CD4-positive, CD25-positive, alpha-beta regulatory T cell (primary cell): ENCODE data around the gene TAX1BP3. TPM values are rescaled to one million over a fixed set of nuclear protein-coding genes. Genes with fewer than 3 reads are reported as not detected.

Experiments used
- ATAC-seq, 2 donors: fragments of 150-1000 bp; cut with Tn5 transposase; one replicate each; pipeline ENCODE4 v1.10.0; 2021; ENCODE audit warnings: low read depth in 2 of 2, moderate number of reproducible peaks in 2 of 2, moderate library complexity in 1 of 2
- DNase-seq, 3 donors: peaks; one replicate each; pipeline versions ENCODE4 v3.0.0 to v3.0.0-alpha.2; 2012 to 2022; ENCODE audit warnings: mixed read lengths in 1 of 3
- H3K27ac ChIP-seq: one replicate; pipeline ENCODE4 v1.7.0; 2013; ENCODE audit warnings: mild to moderate bottlenecking, low read length; ENCODE audit not compliant: insufficient read depth, poor library complexity, severe bottlenecking
- H3K27me3 ChIP-seq: one replicate; pipeline ENCODE4 v1.7.0; 2013; ENCODE audit warnings: low read length; ENCODE audit not compliant: control insufficient read depth, insufficient read depth
- H3K36me3 ChIP-seq: one replicate; pipeline ENCODE4 v1.7.0; 2013; ENCODE audit warnings: mild to moderate bottlenecking, low read length, moderate library complexity; ENCODE audit not compliant: control insufficient read depth, insufficient read depth
- H3K4me1 ChIP-seq: 2 replicates; pipeline ENCODE4 v1.7.0; 2013; ENCODE audit warnings: mild to moderate bottlenecking, low read length; ENCODE audit not compliant: insufficient read depth, control insufficient read depth, poor library complexity, severe bottlenecking
- H3K4me3 ChIP-seq: one replicate; pipeline ENCODE4 v1.7.0; 2013; ENCODE audit warnings: low read depth, mild to moderate bottlenecking, low read length, moderate library complexity
- H3K9me3 ChIP-seq, 2 experiments: 1 replicate in 1 of 2; 2 replicates in 1 of 2; pipeline ENCODE4 v1.7.0; 2013; ENCODE audit warnings: low read length in 2 of 2, mild to moderate bottlenecking in 1 of 2, moderate library complexity in 1 of 2; ENCODE audit not compliant: control insufficient read depth in 2 of 2
- H3K27ac Mint-ChIP-seq, 3 donors: one replicate each; pipeline ENCODE4 v1.8.0; 2020 to 2022; ENCODE audit warnings: mild to moderate bottlenecking in 3 of 3, mixed read lengths in 3 of 3, moderate library complexity in 2 of 3
- H3K27me3 Mint-ChIP-seq: one replicate; pipeline ENCODE4 v1.8.0; 2022; ENCODE audit warnings: mild to moderate bottlenecking, mixed read lengths
- H3K36me3 Mint-ChIP-seq: one replicate; pipeline ENCODE4 v1.8.0; 2020; ENCODE audit warnings: mixed read lengths
- H3K4me1 Mint-ChIP-seq, 4 donors: one replicate each; pipeline ENCODE4 v1.8.0; 2020 to 2022; ENCODE audit warnings: mixed read lengths in 4 of 4, mild to moderate bottlenecking in 1 of 4
- H3K4me3 Mint-ChIP-seq, 4 donors: one replicate each; pipeline ENCODE4 v1.8.0; 2020 to 2022; ENCODE audit warnings: mild to moderate bottlenecking in 4 of 4, mixed read lengths in 4 of 4, moderate library complexity in 3 of 4
- H3K9me3 Mint-ChIP-seq, 7 donors: one replicate each; pipeline ENCODE4 v1.8.0; 2020 to 2022; ENCODE audit warnings: mixed read lengths in 7 of 7, mild to moderate bottlenecking in 3 of 7, moderate library complexity in 2 of 7
- polyA plus RNA-seq, 4 donors: library from polyadenylated mRNA; unstranded; fragments of 300-500 nt; fragmentation: Illumina TruSeq; gene quantifications; one replicate each; pipeline ENCODE4 v1.2.3, GENCODE V29; 2021
- total RNA-seq: library from RNA; stranded (reverse); gene quantifications from one replicate; pipeline ENCODE4 v1.2.3, GENCODE V29; 2022

TAX1BP3 gene
- total and polyA plus RNA-seq, 5 donors from 2014 or later: 14.9 to 43.6 (median 34.4) TPM

DNA sequence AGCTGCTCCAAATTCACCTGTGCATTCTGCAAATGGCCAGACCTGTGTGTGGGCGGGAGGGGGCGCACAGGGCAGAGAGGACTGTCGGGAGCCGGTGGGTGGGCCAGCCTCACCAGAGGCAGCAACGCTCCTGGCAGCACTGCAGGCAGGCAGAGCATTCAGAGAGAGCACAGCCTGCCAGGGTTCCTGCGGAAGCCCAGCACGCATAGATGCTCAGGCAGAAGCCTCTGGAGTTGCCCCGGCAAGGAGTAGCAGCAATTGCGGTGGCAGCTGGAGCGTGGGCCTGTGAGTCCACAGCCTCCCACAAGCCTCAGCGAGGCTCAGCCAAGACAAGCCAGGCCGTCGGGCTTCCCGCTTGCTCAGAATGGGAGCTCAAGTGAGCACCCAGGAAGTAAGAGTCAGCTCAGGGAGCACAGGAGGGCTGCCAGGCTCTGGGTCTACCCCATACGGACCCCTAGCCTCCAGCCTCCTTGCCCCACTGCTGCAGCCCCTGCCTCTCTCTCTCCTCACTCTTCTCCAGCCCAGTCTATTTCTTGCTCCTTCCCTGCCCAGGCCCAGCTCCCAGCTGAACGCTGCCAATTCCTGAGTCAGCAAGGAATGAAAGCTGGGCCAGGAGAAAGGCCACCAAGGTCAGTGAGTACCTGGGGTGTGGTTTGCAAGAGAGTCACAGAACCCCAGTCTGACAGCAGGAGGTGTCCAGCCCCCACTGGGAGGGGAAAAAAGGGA lies 9.9 kb upstream of the TAX1BP3 start:
- no peak overlapping the region for H3K4me3 ChIP-seq
- Mint-ChIP-seq H3K4me3 (no peak overlapping the region), H3K27ac (peak overlapping the region in 1 of 3 donors; percentile 38), H3K9me3 (no peaks in the 10 kb centered on the region), H3K4me1 (peaks cover 0 to 21% (median 2%) of the 10 kb centered on the region in 4 donors), H3K27me3 (no peaks in the 10 kb centered on the region), H3K36me3 (no peaks in the 10 kb centered on the region)
- no peaks in the 10 kb centered on the region for H3K9me3 ChIP-seq
- H3K27me3 ChIP-seq: no peaks in the 10 kb centered on the region
- H3K27ac ChIP-seq: no peak overlapping the region
- H3K4me1 ChIP-seq: no peaks in the 10 kb centered on the region
- DNase-seq: no peak
- ATAC-seq: no peak
- H3K36me3 ChIP-seq: peaks cover 4% of the 10 kb centered on the region

DNA sequence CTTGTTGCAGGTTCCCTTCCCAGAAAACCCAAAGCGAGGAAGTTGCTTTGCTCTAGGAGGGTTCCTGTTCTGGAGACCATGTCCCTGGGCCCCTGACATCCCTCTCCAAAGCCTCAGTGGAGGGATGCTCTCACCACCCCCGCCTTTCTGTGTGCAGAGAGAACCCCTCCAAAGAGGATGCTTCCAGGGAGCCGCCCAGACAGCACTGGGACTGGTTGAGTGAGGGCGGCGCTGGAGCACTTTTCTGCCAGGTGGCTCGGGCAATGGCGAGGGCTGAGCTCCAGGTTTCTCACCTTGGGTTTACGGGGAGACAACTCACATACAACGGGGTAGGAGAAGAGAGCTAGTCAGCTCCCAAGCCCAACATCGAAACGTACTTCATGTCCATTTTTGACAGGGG lies 7.5 kb upstream of the TAX1BP3 start:
- no peak overlapping the region for H3K4me3 ChIP-seq
- Mint-ChIP-seq H3K27me3 (no peaks in the 10 kb centered on the region), H3K4me3 (no peak overlapping the region), H3K4me1 (peaks cover 0 to 21% (median 9%) of the 10 kb centered on the region in 4 donors), H3K36me3 (no peaks in the 10 kb centered on the region), H3K9me3 (no peaks in the 10 kb centered on the region), H3K27ac (no peak overlapping the region)
- H3K9me3 ChIP-seq: no peaks in the 10 kb centered on the region
- no peaks in the 10 kb centered on the region for H3K4me1 ChIP-seq
- no peaks in the 10 kb centered on the region for H3K27me3 ChIP-seq
- no peak overlapping the region for H3K27ac ChIP-seq
- H3K36me3 ChIP-seq: peaks cover 4% of the 10 kb centered on the region
- ATAC-seq: no peak
- DNase-seq: no peak

DNA sequence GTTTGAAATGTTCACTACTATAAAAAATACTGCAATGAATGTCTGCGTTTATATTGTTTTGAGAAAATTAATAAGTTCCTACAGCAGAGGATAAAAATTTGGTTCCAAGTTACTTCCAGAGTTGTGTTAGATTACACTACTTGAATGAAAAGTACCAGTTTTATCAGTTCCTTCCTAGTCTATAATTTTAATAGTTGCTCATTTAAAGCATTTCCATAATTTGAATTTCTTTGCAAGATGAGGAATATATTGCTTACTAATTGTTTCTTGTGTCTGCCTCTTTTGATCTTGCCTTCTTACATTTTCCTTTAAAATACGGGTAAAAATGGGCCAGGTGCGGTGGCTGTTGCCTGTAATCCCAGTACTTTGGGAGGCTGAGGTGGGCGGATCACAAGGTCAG lies 4.2 kb upstream of the TAX1BP3 start:
- DNase-seq (no peak), ATAC-seq (no peak)
- no peak overlapping the region for H3K4me3 ChIP-seq
- H3K27me3 ChIP-seq: no peaks in the 10 kb centered on the region
- no peak overlapping the region for H3K27ac Mint-ChIP-seq
- no peaks in the 10 kb centered on the region for H3K36me3 ChIP-seq
- no peaks in the 10 kb centered on the region for H3K36me3 Mint-ChIP-seq
- no peaks in the 10 kb centered on the region for H3K9me3 Mint-ChIP-seq
- peaks cover 17% of the 10 kb centered on the region for H3K4me1 ChIP-seq
- H3K27ac ChIP-seq: no peak overlapping the region
- no peaks in the 10 kb centered on the region for H3K9me3 ChIP-seq
- no peaks in the 10 kb centered on the region for H3K27me3 Mint-ChIP-seq
- H3K4me1 Mint-ChIP-seq: peaks cover 5 to 35% (median 20%) of the 10 kb centered on the region in 4 donors
- peak overlapping the region in 2 of 4 donors; percentile 57 to 63 for H3K4me3 Mint-ChIP-seq

DNA sequence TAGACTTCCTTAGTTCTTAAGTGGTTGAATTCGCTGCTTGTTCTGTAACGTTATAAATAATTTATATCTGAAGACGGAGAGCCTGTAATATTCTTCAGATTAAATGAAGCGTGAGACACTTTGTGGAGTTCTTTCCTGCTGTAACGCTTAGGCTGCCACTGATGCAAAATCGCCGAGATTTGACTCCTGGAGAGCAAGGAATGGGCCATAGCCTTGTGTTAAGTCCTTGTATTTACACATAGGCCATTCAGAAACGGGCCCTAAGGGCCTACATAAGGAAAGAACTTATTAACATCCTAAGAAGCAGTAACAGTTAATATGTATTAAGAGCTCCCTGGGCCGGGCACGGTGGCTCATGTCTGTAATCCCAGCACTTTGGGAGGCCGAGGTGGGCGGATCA lies 1.2 kb upstream of the TAX1BP3 start:
- Histone ChIP-seq H3K4me3 (peak overlapping the region; percentile 71), H3K4me1 (peaks cover 20% of the 10 kb centered on the region), H3K27ac (peak overlapping the region; percentile 71), H3K36me3 (no peaks in the 10 kb centered on the region), H3K9me3 (no peaks in the 10 kb centered on the region), H3K27me3 (no peaks in the 10 kb centered on the region)
- Mint-ChIP-seq H3K4me3 (peak overlapping the region; percentile 91 to 97 (median 95)), H3K4me1 (peaks cover 5 to 40% (median 28%) of the 10 kb centered on the region in 4 donors), H3K9me3 (no peaks in the 10 kb centered on the region), H3K27me3 (no peaks in the 10 kb centered on the region), H3K27ac (peak overlapping the region; percentile 48 to 92 (median 87)), H3K36me3 (no peaks in the 10 kb centered on the region)
- DNase-seq (no peak), ATAC-seq (no peak)

DNA sequence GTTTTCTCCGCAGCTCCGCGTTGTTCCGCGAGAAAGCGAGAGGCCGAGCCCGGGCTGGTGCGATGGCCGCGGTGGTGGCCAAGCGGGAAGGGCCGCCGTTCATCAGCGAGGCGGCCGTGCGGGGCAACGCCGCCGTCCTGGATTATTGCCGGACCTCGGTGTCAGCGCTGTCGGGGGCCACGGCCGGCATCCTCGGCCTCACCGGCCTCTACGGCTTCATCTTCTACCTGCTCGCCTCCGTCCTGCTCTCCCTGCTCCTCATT lies 638 bp upstream of the TAX1BP3 start:
- Histone ChIP-seq H3K9me3 (no peaks in the 10 kb centered on the region), H3K36me3 (no peaks in the 10 kb centered on the region), H3K27me3 (no peaks in the 10 kb centered on the region), H3K27ac (peak overlapping the region; percentile 71), H3K4me3 (peak overlapping the region; percentile 71), H3K4me1 (peaks cover 20% of the 10 kb centered on the region)
- Mint-ChIP-seq H3K4me1 (peaks cover 5 to 38% (median 28%) of the 10 kb centered on the region in 4 donors), H3K9me3 (no peaks in the 10 kb centered on the region), H3K36me3 (no peaks in the 10 kb centered on the region), H3K27ac (peak overlapping the region; percentile 79 to 92 (median 87)), H3K4me3 (peak overlapping the region; percentile 91 to 97 (median 95)), H3K27me3 (no peaks in the 10 kb centered on the region)
- DNase-seq (no peak), ATAC-seq (no peak)

DNA sequence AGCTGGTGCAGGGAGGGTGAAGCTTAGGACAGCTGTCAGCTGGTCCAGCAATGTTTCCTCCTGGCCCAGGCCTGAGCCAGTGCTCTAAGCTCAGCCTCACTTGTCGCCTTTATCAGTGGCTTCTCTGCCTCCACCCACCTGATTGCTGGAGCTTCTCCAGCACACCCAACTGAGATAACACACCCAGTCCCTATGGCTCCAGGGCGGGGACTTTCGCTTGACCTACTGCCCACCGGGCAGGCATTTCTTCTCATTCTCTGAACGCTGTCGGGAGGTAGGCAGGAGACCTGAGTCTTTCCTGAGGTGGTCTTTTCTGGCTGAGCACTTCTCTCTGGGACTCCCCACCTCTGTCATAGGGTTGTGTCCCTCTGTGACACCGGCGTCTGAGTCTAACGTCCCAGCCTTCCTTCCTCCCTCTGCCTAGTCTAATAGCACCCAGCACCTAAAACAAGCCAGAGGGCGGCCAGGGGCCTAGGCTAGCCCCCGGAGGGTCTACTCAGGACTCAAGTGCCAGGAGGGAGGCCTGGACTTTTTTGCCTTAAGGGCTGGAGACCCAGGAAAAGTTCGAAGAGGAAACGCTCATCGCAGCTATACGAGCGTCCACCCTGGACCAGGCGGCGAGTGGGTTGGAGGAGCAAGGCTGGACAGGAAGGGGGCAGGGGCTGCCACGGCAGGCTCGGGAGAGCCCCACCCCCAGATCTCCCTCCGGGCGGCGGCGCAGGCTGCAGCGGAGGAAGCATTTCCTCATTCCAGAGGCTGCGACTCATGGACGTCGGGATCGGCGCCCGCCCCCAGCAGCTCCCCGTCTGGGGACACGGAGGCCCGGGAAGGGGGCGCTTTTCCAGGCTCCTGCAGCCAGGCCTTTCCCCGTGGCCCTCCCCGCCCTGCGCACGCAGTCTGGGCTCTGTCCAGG lies 756 bp downstream of the TAX1BP3 start:
- H3K4me3 Mint-ChIP-seq: peak overlapping the region; percentile 38 to 91 (median 86)
- Histone ChIP-seq H3K27ac (peak overlapping the region; percentile 71), H3K27me3 (no peaks in the 10 kb centered on the region), H3K4me3 (peak overlapping the region; percentile 41), H3K4me1 (peaks cover 20% of the 10 kb centered on the region), H3K36me3 (no peaks in the 10 kb centered on the region), H3K9me3 (no peaks in the 10 kb centered on the region)
- ATAC-seq (peak in 1 of 2 donors; percentile 3), DNase-seq (peak; percentile 2 to 15 (median 13))
- H3K27me3 Mint-ChIP-seq: no peaks in the 10 kb centered on the region
- peaks cover 5 to 37% (median 28%) of the 10 kb centered on the region in 4 donors for H3K4me1 Mint-ChIP-seq
- H3K27ac Mint-ChIP-seq: peak overlapping the region; percentile 59 to 71 (median 60)
- no peaks in the 10 kb centered on the region for H3K9me3 Mint-ChIP-seq
- H3K36me3 Mint-ChIP-seq: no peaks in the 10 kb centered on the region

DNA sequence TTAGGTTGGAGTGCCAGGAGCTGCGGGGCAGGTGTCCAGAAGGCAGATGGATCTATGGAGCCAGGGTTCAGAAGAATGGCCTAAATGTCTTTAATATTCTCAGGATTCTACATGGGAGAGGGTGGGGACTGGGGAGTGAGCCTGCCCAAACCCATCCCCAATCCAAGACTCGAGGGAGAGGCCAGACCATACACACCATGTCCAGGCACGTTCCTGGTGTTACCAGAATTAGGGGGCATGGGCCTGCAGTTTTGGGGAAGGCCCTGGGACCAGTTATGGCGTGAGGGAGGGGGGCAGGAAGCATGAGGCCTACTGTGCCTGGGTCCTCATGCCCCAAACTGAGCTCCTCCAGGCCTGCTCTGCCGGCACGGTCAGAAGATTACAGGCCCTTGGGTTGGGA lies 1.9 kb downstream of the TAX1BP3 start:
- Histone ChIP-seq H3K27me3 (no peaks in the 10 kb centered on the region), H3K27ac (no peak overlapping the region), H3K36me3 (no peaks in the 10 kb centered on the region), H3K9me3 (no peaks in the 10 kb centered on the region), H3K4me1 (peaks cover 20% of the 10 kb centered on the region), H3K4me3 (no peak overlapping the region)
- Mint-ChIP-seq H3K27ac (peak overlapping the region in 1 of 3 donors; percentile 76), H3K4me3 (peak overlapping the region; percentile 38 to 88 (median 68)), H3K4me1 (peaks cover 5 to 31% (median 20%) of the 10 kb centered on the region in 4 donors), H3K27me3 (no peaks in the 10 kb centered on the region), H3K36me3 (no peaks in the 10 kb centered on the region), H3K9me3 (no peaks in the 10 kb centered on the region)
- DNase-seq (no peak), ATAC-seq (no peak)
